ENCODE measurements around the gene STXBP6.
"Not testable (repeated sequence)": the region's sequence is repeated elsewhere in the genome, so short reads cannot be mapped to it uniquely, and the experiment has no call there.

Gene STXBP6

DNA sequence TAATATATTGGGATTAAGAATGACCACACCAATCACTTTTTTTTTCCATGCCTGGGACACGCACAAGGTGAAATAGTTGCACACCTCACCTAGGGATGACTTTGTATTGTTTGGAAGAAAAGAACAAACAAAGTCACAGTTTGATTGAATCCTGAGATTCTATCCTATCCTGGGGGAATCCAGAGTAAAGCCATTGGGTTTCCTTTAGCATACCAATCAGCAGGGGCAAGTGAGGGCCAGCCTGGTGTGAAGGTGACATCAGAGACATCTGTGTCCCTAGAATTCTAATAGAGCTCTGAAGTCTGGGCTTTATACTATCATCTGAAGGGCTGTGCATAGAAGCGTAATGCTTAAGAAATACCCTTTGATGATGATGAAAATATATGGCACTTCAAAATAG lies 199.9 kb downstream of the STXBP6 start:
- DNase-seq: no peak

DNA sequence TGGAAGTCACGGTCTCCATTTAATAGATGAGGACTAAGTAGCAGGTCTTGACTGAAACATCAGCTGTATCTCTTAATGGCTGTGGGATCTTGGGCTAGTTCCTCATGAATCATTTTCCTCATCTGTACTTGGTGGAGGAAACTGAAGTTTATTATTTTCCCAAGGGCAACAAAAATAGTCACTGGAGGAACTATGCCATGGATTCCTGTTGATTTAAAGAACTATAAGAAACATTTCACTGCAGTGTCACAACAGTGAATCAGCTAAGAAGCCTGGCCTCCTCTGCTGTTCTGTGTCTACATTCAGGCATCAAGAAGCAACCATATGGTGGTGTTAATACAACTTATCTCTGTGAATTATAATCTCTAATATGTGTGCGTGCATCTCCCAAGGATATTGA lies 200.5 kb downstream of the STXBP6 start:
- no peak for DNase-seq

- no peak for DNase-seq
Observed at GRCh38 chr14:24848102-24848790, 201.7 kb downstream of the STXBP6 start.

DNA sequence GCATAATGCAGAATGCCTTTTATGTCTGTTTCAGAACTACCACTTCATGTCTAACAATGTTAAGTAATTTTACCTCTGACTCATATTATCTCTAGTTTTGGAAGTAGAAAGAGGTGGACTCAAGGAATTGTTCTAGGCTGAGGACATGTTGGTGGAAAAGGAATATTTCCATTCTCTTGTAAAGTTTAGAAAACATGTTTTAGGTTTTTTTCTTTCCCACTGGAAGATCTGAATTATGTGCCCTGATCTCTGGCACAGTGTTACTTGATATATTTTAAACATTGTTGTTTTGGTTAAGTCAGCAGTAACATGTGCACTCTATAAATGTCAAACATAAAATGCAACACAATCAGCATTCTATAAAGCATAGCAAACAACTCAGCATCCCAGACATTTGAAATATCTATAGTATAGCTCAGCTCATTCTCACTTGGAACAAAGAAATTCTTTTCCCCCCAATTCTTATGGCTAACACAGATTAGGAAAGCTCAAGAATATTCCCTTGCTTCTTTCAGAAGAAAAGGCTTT lies 202.3 kb downstream of the STXBP6 start:
- DNase-seq: no peak

GRCh38 chr14:24846261-24846660 lies 203.7 kb downstream of the STXBP6 start:
- DNase-seq: no peak

DNA sequence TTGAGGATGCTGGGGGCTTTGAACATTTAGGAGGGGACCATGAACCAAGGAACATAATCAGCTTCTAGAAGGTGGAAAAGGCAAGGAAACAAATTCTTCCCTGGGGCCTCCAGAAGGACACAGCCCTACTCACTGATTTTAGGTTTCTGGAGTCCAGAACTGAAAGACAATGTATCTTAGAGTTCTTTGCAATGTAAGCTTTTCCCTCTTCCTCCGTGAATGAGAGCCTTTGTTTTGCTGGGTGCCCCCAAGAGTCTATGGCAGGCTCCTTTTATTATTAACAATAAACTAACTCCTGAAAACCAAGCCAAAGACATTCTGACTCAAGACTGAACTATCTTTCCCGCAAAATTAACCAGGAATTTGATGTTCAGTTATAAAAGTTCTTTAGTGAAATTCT lies 204.1 kb downstream of the STXBP6 start:
- DNase-seq: no peak

DNA sequence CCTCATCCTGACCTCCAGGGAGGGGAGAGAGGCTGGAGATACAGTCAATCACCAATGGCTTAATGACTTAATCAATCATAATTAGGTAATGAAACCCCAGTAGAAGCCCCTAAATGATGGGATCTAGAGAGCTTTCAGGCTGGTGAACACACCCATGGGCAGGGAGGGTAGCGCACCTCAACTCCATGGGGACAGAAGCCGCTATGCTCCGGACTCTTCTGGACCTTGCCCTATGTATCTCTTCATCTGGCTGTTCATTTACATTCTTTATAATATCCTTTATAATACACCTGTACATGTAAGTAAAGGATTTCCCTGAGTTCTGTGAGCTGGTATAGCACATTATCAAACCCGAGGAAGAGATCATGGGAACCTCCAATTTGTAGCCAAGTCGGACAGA lies 205.9 kb downstream of the STXBP6 start:
- DNase-seq: no peak

GRCh38 chr14:24843494-24843893 lies 206.5 kb downstream of the STXBP6 start:
- DNase-seq: no peak

DNA sequence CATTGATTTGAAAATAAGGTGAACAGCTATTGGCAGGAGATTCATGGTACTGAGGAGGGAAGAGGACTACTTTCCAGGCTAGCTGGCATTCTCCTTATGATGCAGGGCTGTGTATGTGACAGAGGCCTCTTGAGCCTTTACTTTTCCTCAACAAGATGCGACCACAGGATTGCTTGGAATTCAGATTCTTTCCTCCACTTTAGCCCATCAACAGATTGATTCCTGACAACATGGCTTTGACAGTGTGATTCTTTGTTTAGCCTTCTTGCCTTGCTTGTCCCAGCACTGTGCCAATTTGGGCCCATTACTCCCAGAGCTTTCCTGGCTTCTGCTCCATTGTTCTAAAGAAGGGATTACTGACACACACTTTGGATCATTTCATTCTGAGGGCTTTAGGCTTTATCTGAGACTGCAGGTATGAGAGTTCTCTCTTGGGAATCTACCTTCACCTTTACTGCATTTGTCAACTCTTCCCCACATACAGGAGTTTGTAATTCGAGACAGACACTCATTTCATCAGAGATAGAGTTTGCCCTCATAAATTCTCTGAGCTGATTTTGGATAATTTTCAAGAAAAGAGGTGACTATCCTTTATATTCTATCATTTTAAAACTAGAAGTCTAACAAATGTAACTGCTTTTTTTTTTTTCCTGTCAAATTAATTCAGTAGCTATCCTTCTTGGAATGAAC lies 209.6 kb downstream of the STXBP6 start:
- DNase-seq: no peak

- no peak for DNase-seq
Observed at GRCh38 chr14:24839617-24840203, 210.2 kb downstream of the STXBP6 start.

DNA sequence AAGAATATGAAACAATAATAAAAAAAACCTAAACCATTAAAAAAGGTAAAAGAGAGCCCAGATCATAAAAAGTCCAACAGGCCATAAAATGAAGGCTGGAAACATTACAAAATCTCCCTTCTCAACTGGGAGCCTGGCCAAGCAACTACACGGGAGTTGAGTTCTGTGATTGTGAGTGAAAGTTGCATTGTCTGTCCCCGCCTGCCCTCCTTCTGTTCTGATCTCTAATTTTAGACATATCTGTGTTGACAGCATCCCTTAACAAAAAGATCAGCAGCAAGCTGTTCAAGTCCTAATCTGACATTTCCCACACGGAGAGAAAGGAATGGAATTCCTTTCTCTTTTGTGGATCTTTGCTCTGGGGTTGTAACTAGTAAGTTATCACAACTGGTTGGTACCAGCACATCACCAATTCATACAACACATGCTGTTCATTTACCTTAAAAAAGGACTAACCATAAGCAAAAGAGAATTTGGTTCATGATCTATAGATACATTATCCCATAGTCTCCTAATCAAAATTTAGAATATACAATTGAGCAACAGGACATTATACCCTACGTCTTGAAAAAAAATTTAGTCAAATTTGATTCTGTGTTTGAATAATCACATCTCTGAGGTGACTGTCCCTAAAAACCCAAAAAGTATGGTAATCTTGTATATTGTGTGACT lies 210.9 kb downstream of the STXBP6 start:
- DNase-seq: no peak

GRCh38 chr14:24837280-24838046 lies 212.5 kb downstream of the STXBP6 start:
- DNase-seq: no peak

GRCh38 chr14:24836324-24836723 lies 213.6 kb downstream of the STXBP6 start:
- not testable (repeated sequence) for DNase-seq

- DNase-seq: no peak
Observed at GRCh38 chr14:24834956-24835355, 215.0 kb downstream of the STXBP6 start.

DNA sequence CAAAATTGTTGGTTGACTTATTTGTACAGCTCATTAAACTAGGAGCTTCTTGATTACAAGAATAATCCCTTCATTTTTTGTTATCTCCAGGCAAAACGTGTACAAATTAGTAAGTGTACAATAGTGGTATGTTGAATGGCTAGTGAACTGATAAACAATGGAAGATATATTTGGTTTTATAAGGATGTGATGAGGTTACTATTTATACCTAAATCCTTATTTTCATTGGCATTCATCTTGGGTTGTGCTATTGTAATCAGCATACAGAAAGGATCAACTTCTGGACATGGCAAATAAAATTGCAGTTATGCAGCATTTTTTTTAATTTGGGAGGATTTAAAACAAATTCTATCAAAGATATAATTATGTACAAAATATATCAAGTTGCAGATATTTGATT lies 216.6 kb downstream of the STXBP6 start:
- DNase-seq: no peak

DNA sequence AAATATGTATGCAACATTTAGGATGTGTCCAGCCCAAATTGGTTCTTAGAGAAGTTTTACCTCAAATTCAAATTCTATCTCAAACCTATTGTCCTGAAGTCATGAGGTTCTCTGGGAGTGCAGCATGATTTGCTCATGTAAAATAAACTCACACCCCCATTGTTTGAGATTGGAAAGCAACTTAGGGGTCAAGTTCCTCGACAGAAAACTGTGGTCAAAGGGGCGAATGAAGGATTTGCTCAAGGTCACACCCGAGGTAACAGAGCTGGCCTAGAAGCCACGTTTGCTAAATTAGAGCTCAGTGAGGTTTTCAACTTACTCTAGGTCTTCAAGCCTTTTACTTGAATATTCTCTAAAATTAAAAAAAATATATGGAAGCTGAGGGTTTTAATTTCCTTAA lies 218.3 kb downstream of the STXBP6 start:
- no peak for DNase-seq

GRCh38 chr14:24829862-24830261 lies 220.1 kb downstream of the STXBP6 start:
- DNase-seq: no peak

DNA sequence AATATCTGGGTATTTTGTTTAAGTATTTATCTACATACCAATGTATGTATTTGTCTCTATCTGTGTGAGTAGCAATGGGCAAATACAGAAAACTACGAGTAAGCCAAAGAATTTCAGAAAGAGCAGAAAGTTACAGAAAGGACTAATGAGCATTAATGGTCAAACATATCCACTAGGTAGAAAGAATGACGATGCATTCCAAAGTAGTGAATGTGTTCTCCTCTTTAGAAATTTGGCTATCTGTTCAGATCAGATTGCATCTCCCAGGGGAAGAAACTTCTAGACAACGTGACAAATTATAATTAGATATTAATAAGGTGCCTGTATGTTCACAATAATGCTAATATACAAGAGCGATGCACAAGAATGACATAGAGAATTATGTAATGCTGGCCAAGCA lies 221.5 kb downstream of the STXBP6 start:
- DNase-seq: no peak

DNA sequence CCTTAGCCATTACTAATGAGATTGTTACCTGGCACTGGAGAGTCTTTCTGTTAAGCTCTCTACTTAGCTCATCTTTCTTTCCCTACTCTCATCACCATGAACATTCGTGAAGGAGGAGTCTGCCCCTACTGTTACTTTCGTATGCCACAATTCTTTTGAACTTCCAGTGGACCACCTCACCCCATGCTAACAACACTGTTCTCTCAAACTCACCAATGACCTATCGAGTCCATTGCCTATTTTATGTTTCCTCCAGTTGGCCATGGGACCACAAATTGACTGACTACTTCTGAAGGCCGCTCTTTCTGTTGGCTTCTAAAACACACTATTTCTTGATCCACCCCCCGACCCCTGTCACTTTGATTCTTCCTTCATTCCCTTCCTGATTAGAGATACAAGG lies 223.6 kb downstream of the STXBP6 start:
- no peak for DNase-seq

GRCh38 chr14:24820616-24821015 lies 229.3 kb downstream of the STXBP6 start:
- DNase-seq: no peak

GRCh38 chr14:24818823-24819341 lies 231.1 kb downstream of the STXBP6 start:
- no peak for DNase-seq

DNA sequence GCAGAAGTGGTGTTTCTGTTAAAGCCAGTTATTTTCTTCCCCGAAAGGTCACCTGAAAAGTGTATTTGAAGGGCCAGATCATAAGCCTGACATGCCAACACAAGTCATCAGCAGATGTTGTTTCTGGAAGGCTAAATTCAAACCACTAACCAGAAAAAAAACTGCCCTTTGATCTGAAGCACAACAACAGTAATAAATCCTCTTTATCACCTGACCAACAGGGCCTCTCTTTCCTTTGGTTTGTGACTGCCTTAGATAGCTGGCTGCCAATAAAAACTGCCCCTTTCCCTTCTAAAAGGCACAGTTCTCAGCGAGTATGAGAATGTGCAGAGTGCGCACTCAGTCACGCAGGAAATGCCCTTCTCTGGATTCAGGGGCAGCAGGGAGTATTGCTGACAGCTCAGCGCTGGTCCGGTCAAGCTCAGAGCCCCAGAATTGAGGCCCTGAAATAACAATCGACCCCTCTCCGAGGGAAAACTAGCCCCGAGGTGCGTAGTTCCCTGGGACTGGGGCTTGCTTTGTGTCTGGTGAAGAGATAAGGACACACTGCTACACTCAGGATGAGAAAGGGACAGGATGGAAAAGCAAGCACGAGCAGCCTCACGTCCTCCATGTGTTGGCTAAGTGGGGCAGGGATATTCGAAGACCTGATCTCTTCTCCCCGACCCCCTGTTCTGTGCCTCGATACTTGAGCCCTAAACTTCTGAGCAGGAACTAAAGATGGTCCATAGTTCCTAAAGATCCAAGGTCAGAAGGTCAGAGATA lies 231.7 kb downstream of the STXBP6 start:
- no peak for DNase-seq

Data from activated T-cell treated with anti-CD3 and anti-CD28 coated beads, Interleukin-2, amount 50 U/mL, for 48 hours (primary cell).